ENCODE data around the gene FEM1B. TPM values are rescaled to one million over a fixed set of nuclear protein-coding genes. Genes with fewer than 3 reads are reported as not detected.
A peak's percentile ranks its signal among the peaks of the same experiment; 100 is the strongest.

FEM1B gene
- polyA plus RNA-seq, 3 donors = 21.5 to 26.4 (median 26.0) TPM

DNA sequence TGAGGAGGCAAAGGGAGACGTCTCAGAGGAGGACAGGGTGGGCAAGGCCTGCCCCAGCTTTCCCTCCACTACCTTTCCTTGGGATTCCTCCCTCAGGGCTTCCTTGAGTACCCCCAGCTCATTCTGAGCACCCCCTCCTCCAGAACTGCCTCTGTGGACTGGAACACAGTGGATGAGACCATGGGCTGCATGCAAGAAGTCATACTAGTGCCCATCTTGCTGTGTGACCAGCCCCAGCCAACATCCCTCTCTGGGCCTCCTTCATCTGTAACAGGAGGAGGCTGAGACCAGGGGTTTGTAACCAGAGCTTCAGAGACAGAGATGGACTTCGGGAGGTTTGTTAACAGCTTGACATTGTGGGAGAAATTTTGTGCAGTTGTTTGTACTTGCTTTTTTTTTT is 25.6 kb downstream of the FEM1B start:
- H3K9me3 Mint-ChIP-seq = no peaks in the 10 kb centered on the region
- Histone ChIP-seq H3K36me3 (replicated peaks in 1 of 2; ENCODE audit: control insufficient read depth in 1 of 2, insufficient read depth in 2 of 2, low read length in 2 of 2) (no peaks in the 10 kb centered on the region), H3K9me3 (replicated peaks in 1 of 2; ENCODE audit: control insufficient read depth in 1 of 2, insufficient read depth in 1 of 2, low read length in 2 of 2) (no peaks in the 10 kb centered on the region), H3K4me2 (replicated peaks; ENCODE audit: extremely low read depth, low read length, poor library complexity, severe bottlenecking) (no peak overlapping the region), H3K79me2 (ENCODE audit: insufficient read depth, low read length) (peaks cover under 1% of the 10 kb centered on the region), H3K27me3 (ENCODE audit: control insufficient read depth in 2 of 2, insufficient read depth in 2 of 2, low read length in 2 of 2) (no peaks in the 10 kb centered on the region), H3K4me1 (ENCODE audit: control insufficient read depth in 1 of 2, insufficient read depth in 2 of 2, low read length in 2 of 2) (peaks cover 36 to 40% of the 10 kb centered on the region in 2 donors), H2AFZ (ENCODE audit: insufficient read depth, low read depth, low read length, poor library complexity, severe bottlenecking) (no peak overlapping the region), H3K27ac (ENCODE audit: low read depth in 1 of 2, low read length in 2 of 2) (no peak overlapping the region), H3K9ac (ENCODE audit: insufficient read depth, low read length, poor library complexity, severe bottlenecking) (no peak overlapping the region), H4K20me1 (ENCODE audit: insufficient read depth, low read length) (peaks cover 3% of the 10 kb centered on the region), H3K4me3 (replicated peaks in 1 of 3; ENCODE audit: low read depth in 2 of 3, low read length in 3 of 3) (no peak overlapping the region)
- H3K4me1 Mint-ChIP-seq = peaks cover 42% of the 10 kb centered on the region
- DNase-seq = no peak
- TF ChIP-seq, protein P1, sequence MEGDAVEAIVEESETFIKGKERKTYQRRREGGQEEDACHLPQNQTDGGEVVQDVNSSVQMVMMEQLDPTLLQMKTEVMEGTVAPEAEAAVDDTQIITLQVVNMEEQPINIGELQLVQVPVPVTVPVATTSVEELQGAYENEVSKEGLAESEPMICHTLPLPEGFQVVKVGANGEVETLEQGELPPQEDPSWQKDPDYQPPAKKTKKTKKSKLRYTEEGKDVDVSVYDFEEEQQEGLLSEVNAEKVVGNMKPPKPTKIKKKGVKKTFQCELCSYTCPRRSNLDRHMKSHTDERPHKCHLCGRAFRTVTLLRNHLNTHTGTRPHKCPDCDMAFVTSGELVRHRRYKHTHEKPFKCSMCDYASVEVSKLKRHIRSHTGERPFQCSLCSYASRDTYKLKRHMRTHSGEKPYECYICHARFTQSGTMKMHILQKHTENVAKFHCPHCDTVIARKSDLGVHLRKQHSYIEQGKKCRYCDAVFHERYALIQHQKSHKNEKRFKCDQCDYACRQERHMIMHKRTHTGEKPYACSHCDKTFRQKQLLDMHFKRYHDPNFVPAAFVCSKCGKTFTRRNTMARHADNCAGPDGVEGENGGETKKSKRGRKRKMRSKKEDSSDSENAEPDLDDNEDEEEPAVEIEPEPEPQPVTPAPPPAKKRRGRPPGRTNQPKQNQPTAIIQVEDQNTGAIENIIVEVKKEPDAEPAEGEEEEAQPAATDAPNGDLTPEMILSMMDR (IDR thresholded peaks at IDR 0.05) = no peak
- intact Hi-C loops (cut with micrococcal nuclease) = loop anchor here in 1 of 2 donors (10.0 kb wide), 1 partner anchor 48 kb away; no protein-coding TSS in a partner anchor
- WGBS (ENCODE audit: insufficient coverage) = no CpG with 5 or more reads among the region's 2 CpGs
- no peak overlapping the region for H3K27ac Mint-ChIP-seq
- peaks cover 0 to 2% of the 10 kb centered on the region in 2 donors for H3K36me3 Mint-ChIP-seq
- H3K4me3 Mint-ChIP-seq = no peak overlapping the region
- H3K27me3 Mint-ChIP-seq (ENCODE audit: low read depth in 3 of 3) = peaks cover 0 to 4% (median 2%) of the 10 kb centered on the region in 3 donors

DNA sequence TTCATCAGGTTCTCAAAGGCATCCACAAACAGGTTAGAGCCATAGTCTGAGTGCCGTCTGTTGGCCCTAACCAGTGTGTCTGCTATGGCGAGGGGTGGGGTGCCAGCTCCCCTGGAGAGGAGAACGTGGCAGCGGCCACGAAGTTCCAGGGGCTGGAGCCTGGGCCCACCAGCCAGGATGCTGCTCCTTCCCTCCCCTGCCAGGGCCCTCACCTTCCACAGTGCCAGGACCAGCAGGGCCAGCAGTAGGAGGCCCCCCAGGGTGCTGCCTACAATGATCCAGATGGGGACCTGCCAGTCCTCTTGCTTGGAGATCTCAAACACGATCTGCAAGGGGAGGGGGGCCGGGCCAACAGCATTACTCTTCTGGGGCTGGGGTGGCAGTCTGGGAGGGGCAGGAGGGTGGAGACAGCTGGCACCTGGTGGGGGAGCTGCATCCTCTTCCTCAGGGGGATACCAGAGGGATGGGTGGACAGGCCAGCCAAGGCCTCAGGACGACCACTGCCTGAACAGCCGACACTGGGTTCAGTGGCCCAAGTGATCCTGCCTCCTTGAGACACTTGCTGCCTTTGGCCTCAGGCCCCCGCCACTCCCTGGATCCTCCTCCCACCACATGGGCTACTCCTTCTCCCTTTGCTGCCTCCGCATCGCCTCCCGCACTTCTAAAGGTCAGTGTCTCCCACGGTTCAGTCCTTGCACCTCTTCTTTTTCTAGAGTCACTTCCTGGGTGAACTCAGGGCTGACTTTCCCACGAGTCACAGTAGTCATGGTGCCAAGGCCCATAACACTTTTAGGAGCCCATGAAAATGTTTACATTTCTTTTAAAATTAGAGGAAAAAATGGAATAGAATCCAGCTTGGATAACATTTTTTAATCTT is 26.3 kb downstream of the FEM1B start:
- Mint-ChIP-seq H3K27ac (peak overlapping the region in 1 of 7 donors; percentile 44), H3K4me3 (no peak overlapping the region), H3K36me3 (no peaks in the 10 kb centered on the region), H3K27me3 (ENCODE audit: low read depth in 3 of 3) (peaks cover 2 to 4% (median 2%) of the 10 kb centered on the region in 3 donors), H3K4me1 (peaks cover 38% of the 10 kb centered on the region), H3K9me3 (no peaks in the 10 kb centered on the region)
- Histone ChIP-seq H3K4me3 (replicated peaks in 1 of 3; ENCODE audit: low read depth in 2 of 3, low read length in 3 of 3) (no peak overlapping the region), H3K79me2 (ENCODE audit: insufficient read depth, low read length) (no peaks in the 10 kb centered on the region), H3K4me2 (replicated peaks; ENCODE audit: extremely low read depth, low read length, poor library complexity, severe bottlenecking) (no peak overlapping the region), H3K27me3 (ENCODE audit: control insufficient read depth in 2 of 2, insufficient read depth in 2 of 2, low read length in 2 of 2) (no peaks in the 10 kb centered on the region), H2AFZ (ENCODE audit: insufficient read depth, low read depth, low read length, poor library complexity, severe bottlenecking) (no peak overlapping the region), H4K20me1 (ENCODE audit: insufficient read depth, low read length) (peaks cover 3% of the 10 kb centered on the region), H3K36me3 (replicated peaks in 1 of 2; ENCODE audit: control insufficient read depth in 1 of 2, insufficient read depth in 2 of 2, low read length in 2 of 2) (no peaks in the 10 kb centered on the region), H3K27ac (ENCODE audit: low read depth in 1 of 2, low read length in 2 of 2) (no peak overlapping the region), H3K9me3 (replicated peaks in 1 of 2; ENCODE audit: control insufficient read depth in 1 of 2, insufficient read depth in 1 of 2, low read length in 2 of 2) (no peaks in the 10 kb centered on the region), H3K9ac (ENCODE audit: insufficient read depth, low read length, poor library complexity, severe bottlenecking) (no peak overlapping the region), H3K4me1 (ENCODE audit: control insufficient read depth in 1 of 2, insufficient read depth in 2 of 2, low read length in 2 of 2) (peaks cover 31 to 33% of the 10 kb centered on the region in 2 donors)
- TF ChIP-seq, protein P1 (IDR thresholded peaks at IDR 0.05) = no peak
- intact Hi-C loops (cut with micrococcal nuclease) = loop anchor here in 1 of 2 donors (10.0 kb wide), 1 partner anchor 49 kb away; no protein-coding TSS in a partner anchor
- no peak for DNase-seq
- WGBS (ENCODE audit: insufficient coverage) = 96% methylated on average over 9 of the region's 15 CpGs
